Sigmoid colon (tissue), 4 donors: Measurements from ENCODE around the gene RHOV.

Source experiments
- POLR2A ChIP-seq, 2 donors: fragments of 450-650 bp; IDR thresholded peaks; one replicate each; pipeline ENCODE4 v1.6.1; 2016; ENCODE audit warnings: antibody characterized with exemption in 2 of 2, mild to moderate bottlenecking in 2 of 2, moderate library complexity in 2 of 2
- POLR2AphosphoS5 ChIP-seq, 4 donors: sonication (generic); formaldehyde crosslinking; IDR thresholded peaks; one replicate each; pipeline ENCODE4 v1.6.1; 2017; ENCODE audit warnings: antibody characterized with exemption in 4 of 4
- TF ChIP-seq, protein P1 (sequence below), 4 experiments: fragments of 450-650 bp in 3 of 4; fragments of 200-600 bp in 1 of 4; IDR thresholded peaks; one replicate each; pipeline ENCODE4 v1.5.1; 2016 to 2019; ENCODE audit warnings: antibody characterized with exemption in 4 of 4, mild to moderate bottlenecking in 3 of 4, moderate library complexity in 2 of 4

GRCh38 chr15:40858706-40859105 is 15.3 kb downstream of the RHOV start:
- TF ChIP-seq, protein P1, sequence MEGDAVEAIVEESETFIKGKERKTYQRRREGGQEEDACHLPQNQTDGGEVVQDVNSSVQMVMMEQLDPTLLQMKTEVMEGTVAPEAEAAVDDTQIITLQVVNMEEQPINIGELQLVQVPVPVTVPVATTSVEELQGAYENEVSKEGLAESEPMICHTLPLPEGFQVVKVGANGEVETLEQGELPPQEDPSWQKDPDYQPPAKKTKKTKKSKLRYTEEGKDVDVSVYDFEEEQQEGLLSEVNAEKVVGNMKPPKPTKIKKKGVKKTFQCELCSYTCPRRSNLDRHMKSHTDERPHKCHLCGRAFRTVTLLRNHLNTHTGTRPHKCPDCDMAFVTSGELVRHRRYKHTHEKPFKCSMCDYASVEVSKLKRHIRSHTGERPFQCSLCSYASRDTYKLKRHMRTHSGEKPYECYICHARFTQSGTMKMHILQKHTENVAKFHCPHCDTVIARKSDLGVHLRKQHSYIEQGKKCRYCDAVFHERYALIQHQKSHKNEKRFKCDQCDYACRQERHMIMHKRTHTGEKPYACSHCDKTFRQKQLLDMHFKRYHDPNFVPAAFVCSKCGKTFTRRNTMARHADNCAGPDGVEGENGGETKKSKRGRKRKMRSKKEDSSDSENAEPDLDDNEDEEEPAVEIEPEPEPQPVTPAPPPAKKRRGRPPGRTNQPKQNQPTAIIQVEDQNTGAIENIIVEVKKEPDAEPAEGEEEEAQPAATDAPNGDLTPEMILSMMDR (IDR thresholded peaks at IDR 0.05): no peak
- TF ChIP-seq POLR2AphosphoS5 (IDR thresholded peaks at IDR 0.05) (no peak), POLR2A (IDR thresholded peaks at IDR 0.05) (no peak)
